ENCODE measurements around the gene SPOCK1.
"Not testable (repeated sequence)": the region's sequence is repeated elsewhere in the genome, so short reads cannot be mapped to it uniquely, and the experiment has no call there.

Gene SPOCK1

GRCh38 chr5:137395011-137395755 is 103.9 kb downstream of the SPOCK1 start:
- no peak for DNase-seq (ENCODE audit: low read depth in 3 of 3)

GRCh38 chr5:137394380-137394779 is 104.7 kb downstream of the SPOCK1 start:
- DNase-seq (ENCODE audit: low read depth in 3 of 3): no peak

GRCh38 chr5:137393196-137393993 is 105.7 kb downstream of the SPOCK1 start:
- no peak for DNase-seq (ENCODE audit: low read depth in 3 of 3)

GRCh38 chr5:137392261-137392660 is 106.9 kb downstream of the SPOCK1 start:
- DNase-seq (ENCODE audit: low read depth in 3 of 3): no peak

GRCh38 chr5:137391044-137391443 is 108.1 kb downstream of the SPOCK1 start:
- not testable (repeated sequence) for DNase-seq (ENCODE audit: low read depth in 3 of 3)

GRCh38 chr5:137389042-137389441 is 110.1 kb downstream of the SPOCK1 start:
- DNase-seq (ENCODE audit: low read depth in 3 of 3): no peak

GRCh38 chr5:137385064-137385463 is 114.1 kb downstream of the SPOCK1 start:
- no peak for DNase-seq (ENCODE audit: low read depth in 3 of 3)

GRCh38 chr5:137383909-137384308 is 115.2 kb downstream of the SPOCK1 start:
- DNase-seq (ENCODE audit: low read depth in 3 of 3): no peak

GRCh38 chr5:137381555-137381954 is 117.6 kb downstream of the SPOCK1 start:
- DNase-seq (ENCODE audit: low read depth in 3 of 3): no peak

GRCh38 chr5:137379555-137380286 is 119.4 kb downstream of the SPOCK1 start:
- no peak for DNase-seq (ENCODE audit: low read depth in 3 of 3)

- no peak for DNase-seq (ENCODE audit: low read depth in 3 of 3)
Measured at GRCh38 chr5:137375741-137376526, 123.2 kb downstream of the SPOCK1 start.

- DNase-seq (ENCODE audit: low read depth in 3 of 3): no peak
Measured at GRCh38 chr5:137374110-137374714, 124.9 kb downstream of the SPOCK1 start.

GRCh38 chr5:137372773-137373160 is 126.4 kb downstream of the SPOCK1 start:
- DNase-seq (ENCODE audit: low read depth in 3 of 3): no peak

GRCh38 chr5:137372016-137372772 is 126.9 kb downstream of the SPOCK1 start:
- no peak for DNase-seq (ENCODE audit: low read depth in 3 of 3)

GRCh38 chr5:137370096-137371071 is 128.7 kb downstream of the SPOCK1 start:
- DNase-seq (ENCODE audit: low read depth in 3 of 3): no peak

GRCh38 chr5:137368651-137369050 is 130.5 kb downstream of the SPOCK1 start:
- no peak for DNase-seq (ENCODE audit: low read depth in 3 of 3)

GRCh38 chr5:137367951-137368350 is 131.2 kb downstream of the SPOCK1 start:
- DNase-seq (ENCODE audit: low read depth in 3 of 3): no peak

- no peak for DNase-seq (ENCODE audit: low read depth in 3 of 3)
Measured at GRCh38 chr5:137366526-137366925, 132.6 kb downstream of the SPOCK1 start.

Measured in stimulated activated CD4-positive, alpha-beta T cell treated with anti-CD3 and anti-CD28 coated beads, TNF-alpha, amount 100 ng/mL, for 48 hours (primary cell).